GM10266 (cell line): ENCODE results near the gene KRTAP6-1.

Experiments
- DNase-seq: peaks from one replicate; pipeline ENCODE4 v3.0.0; 2012; ENCODE audit errors: extremely low spot score
- CTCF ChIP-seq: IDR thresholded peaks from 2 replicates; pipeline ENCODE4 v1.5.1; 2012; ENCODE audit warnings: mild to moderate bottlenecking, low read depth; ENCODE audit not compliant: control insufficient read depth, insufficient read depth; ENCODE audit errors: missing control alignments

Gene KRTAP6-1

DNA sequence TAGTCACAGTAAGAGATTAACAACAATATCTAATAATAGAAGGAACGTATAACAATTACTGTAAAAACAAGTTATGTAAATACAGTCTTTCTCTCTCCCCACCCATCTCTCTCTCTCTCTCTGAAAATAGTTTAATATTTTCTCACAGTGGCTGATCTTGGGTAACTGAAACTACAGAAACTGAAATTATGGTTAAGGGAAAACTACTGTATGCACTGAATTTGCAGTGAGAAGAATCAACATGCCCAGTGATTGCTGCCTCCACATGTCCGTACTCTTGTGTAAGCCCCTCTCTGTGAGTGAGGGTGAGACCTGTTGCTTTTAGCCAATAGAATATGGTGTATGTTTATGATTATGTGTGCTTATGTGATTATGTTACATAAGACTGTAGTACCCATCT is 1.6 kb downstream of the KRTAP6-1 start:
- no peak for TF ChIP-seq CTCF
- DNase-seq: no peak

DNA sequence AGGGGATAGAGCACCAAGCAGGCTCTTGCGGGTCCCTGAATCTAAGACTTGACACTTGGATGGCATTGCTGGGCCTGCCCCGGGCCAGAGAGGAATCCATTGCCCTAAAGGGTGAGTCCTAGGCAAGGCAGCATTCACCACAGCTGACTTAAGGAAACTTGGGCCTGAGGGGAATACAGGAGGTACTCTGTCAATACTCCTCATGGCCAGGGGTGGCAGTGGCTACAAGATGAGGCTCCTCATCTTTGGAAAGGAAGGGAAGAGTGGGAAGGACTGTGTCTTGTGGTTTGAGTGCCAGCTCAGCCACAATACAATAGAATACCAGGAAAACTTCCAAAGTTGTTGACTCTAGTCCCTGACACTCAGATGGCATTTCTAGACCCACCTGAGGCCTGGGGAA is 7.8 kb downstream of the KRTAP6-1 start:
- no peak for DNase-seq
- no peak for TF ChIP-seq CTCF

GRCh38 chr21:30600787-30601186 is 12.9 kb downstream of the KRTAP6-1 start, which contains the start of gene KRTAP22-1:
Gene KRTAP22-1, plus strand, starts transcription at chr21:30601087.
- TF ChIP-seq CTCF: no peak
- no peak for DNase-seq

GRCh38 chr21:30598802-30599201 is 14.9 kb downstream of the KRTAP6-1 start, which contains the start of gene KRTAP6-2:
Gene KRTAP6-2, minus strand, starts transcription at chr21:30598902. Its CDS starts 28 bp downstream, at chr21:30598874.
- TF ChIP-seq CTCF: no peak
- no peak for DNase-seq

- no peak for DNase-seq
- TF ChIP-seq CTCF: no peak
These were observed 21.6 kb downstream of the KRTAP6-1 start, which contains the start of gene KRTAP6-3 for GRCh38 chr21:30592140-30592539. Gene KRTAP6-3, plus strand, starts transcription at chr21:30592440. Its CDS starts 6 bp downstream, at chr21:30592446.

- DNase-seq: no peak
- TF ChIP-seq CTCF: no peak
These were observed 23.4 kb downstream of the KRTAP6-1 start, which contains the start of gene KRTAP22-2 for GRCh38 chr21:30590297-30590696. Gene KRTAP22-2, minus strand, starts transcription at chr21:30590397.

GRCh38 chr21:30582870-30583269 is 30.9 kb downstream of the KRTAP6-1 start:
- DNase-seq: no peak
- no peak for TF ChIP-seq CTCF
